Activated CD4-positive, alpha-beta T cell treated with anti-CD3 and anti-CD28 coated beads, Interleukin-2, amount 50 U/mL, for 48 hours (primary cell): Measurements from ENCODE around the gene LZTS2.
A peak's percentile ranks its signal among the peaks of the same experiment; 100 is the strongest.
"Not testable (repeated sequence)": the region's sequence is repeated elsewhere in the genome, so short reads cannot be mapped to it uniquely, and the experiment has no call there.

ENCODE experiments used
- DNase-seq, 2 experiments: peaks; one replicate each; pipeline ENCODE4 v3.0.0-alpha.2; 2020

Gene LZTS2

GRCh38 chr10:100999742-101000126 lies at the start of gene LZTS2:
TSS of gene LZTS2 (plus strand) at chr10:100999808. CDS start at chr10:101002539, 2,731 bp downstream.
- DNase-seq: no peak

GRCh38 chr10:100960251-100960650 lies 39.4 kb upstream of the LZTS2 start:
- no peak for DNase-seq

- DNase-seq: no peak
Observed at GRCh38 chr10:100962351-100963080, 37.1 kb upstream of the LZTS2 start.

- DNase-seq: no peak
Observed at GRCh38 chr10:100963826-100964225, 35.8 kb upstream of the LZTS2 start.

GRCh38 chr10:100965820-100966219 lies 33.8 kb upstream of the LZTS2 start:
- DNase-seq: no peak

- no peak for DNase-seq
Observed at GRCh38 chr10:100966887-100967286, 32.7 kb upstream of the LZTS2 start.

GRCh38 chr10:100967332-100967731 lies 32.3 kb upstream of the LZTS2 start:
- DNase-seq: no peak

GRCh38 chr10:100968062-100968736 lies 31.4 kb upstream of the LZTS2 start:
- DNase-seq: no peak

GRCh38 chr10:100968863-100969186 lies 30.8 kb upstream of the LZTS2 start:
- no peak for DNase-seq

GRCh38 chr10:100969187-100970075 lies 30.2 kb upstream of the LZTS2 start, which contains the start of gene SEMA4G:
TSS of gene SEMA4G (plus strand) at chr10:100969504. CDS start at chr10:100972913, 3,409 bp downstream.
- DNase-seq: peak; percentile 46 to 53

GRCh38 chr10:100970076-100970913 lies 29.3 kb upstream of the LZTS2 start:
- peak in 1 of 2 experiments; percentile 26 for DNase-seq

- no peak for DNase-seq
Observed at GRCh38 chr10:100970914-100971811, 28.4 kb upstream of the LZTS2 start.

GRCh38 chr10:100972115-100972903 lies 27.3 kb upstream of the LZTS2 start:
- DNase-seq: no peak

GRCh38 chr10:100972904-100973535 lies 26.6 kb upstream of the LZTS2 start:
- no peak for DNase-seq

GRCh38 chr10:100975397-100975796 lies 24.2 kb upstream of the LZTS2 start:
- not testable (repeated sequence) for DNase-seq

GRCh38 chr10:100976906-100977305 lies 22.7 kb upstream of the LZTS2 start:
- DNase-seq: no peak

- no peak for DNase-seq
Observed at GRCh38 chr10:100977436-100977835, 22.2 kb upstream of the LZTS2 start.

- DNase-seq: no peak
Observed at GRCh38 chr10:100978121-100978900, 21.3 kb upstream of the LZTS2 start.

GRCh38 chr10:100978901-100979195 lies 20.8 kb upstream of the LZTS2 start:
- DNase-seq: no peak
